Liver (tissue), 9 donors: ENCODE data around the gene GTSE1. TPM values are rescaled to one million over a fixed set of nuclear protein-coding genes. Genes with fewer than 3 reads are reported as not detected.

Source experiments
- DNase-seq: peaks from one replicate; pipeline ENCODE4 v3.0.0-alpha.2; 2017; ENCODE audit warnings: low spot score
- H3K27ac ChIP-seq, 2 donors: one replicate each; pipeline ENCODE4 v1.7.0; 2013; ENCODE audit warnings: inconsistent platforms in 2 of 2, low read length in 2 of 2, control low read depth in 1 of 2, low read depth in 1 of 2, mild to moderate bottlenecking in 1 of 2
- H3K27me3 ChIP-seq, 4 donors: one replicate each; pipeline versions ENCODE4 v1.6.1 to v1.7.0; 2013; ENCODE audit warnings: low read length in 3 of 4, inconsistent platforms in 1 of 4, mild to moderate bottlenecking in 1 of 4, moderate library complexity in 1 of 4; ENCODE audit not compliant: control insufficient read depth in 4 of 4, insufficient read depth in 4 of 4
- H3K36me3 ChIP-seq, 4 donors: one replicate each; pipeline versions ENCODE4 v1.6.1 to v1.7.0; 2013; ENCODE audit warnings: low read length in 3 of 4, mild to moderate bottlenecking in 3 of 4, low read depth in 1 of 4, moderate library complexity in 1 of 4; ENCODE audit not compliant: control insufficient read depth in 4 of 4, insufficient read depth in 3 of 4
- H3K4me1 ChIP-seq, 4 donors: one replicate each; pipeline versions ENCODE4 v1.6.1 to v1.7.0; 2013; ENCODE audit warnings: low read length in 3 of 4, mild to moderate bottlenecking in 3 of 4, moderate library complexity in 1 of 4; ENCODE audit not compliant: control insufficient read depth in 4 of 4, insufficient read depth in 4 of 4
- H3K4me3 ChIP-seq, 3 donors: one replicate each; pipeline versions ENCODE4 v1.6.1 to v1.7.0; 2013; ENCODE audit warnings: low read length in 3 of 3, control low read depth in 1 of 3, low read depth in 1 of 3, mild to moderate bottlenecking in 1 of 3
- H3K9ac ChIP-seq, 2 donors: one replicate each; pipeline ENCODE4 v1.7.0; 2013; ENCODE audit warnings: low read length in 2 of 2, mild to moderate bottlenecking in 2 of 2, moderate library complexity in 2 of 2, control low read depth in 1 of 2, low read depth in 1 of 2
- H3K9me3 ChIP-seq, 4 donors: one replicate each; pipeline versions ENCODE4 v1.6.1 to v1.7.0; 2013; ENCODE audit warnings: low read length in 3 of 4; ENCODE audit not compliant: control insufficient read depth in 4 of 4
- FOXA1 ChIP-seq: IDR thresholded peaks from 2 replicates; pipeline ENCODE4 v1.6.1; 2016; ENCODE audit warnings: antibody characterized with exemption
- FOXA2 ChIP-seq: IDR thresholded peaks from 2 replicates; pipeline ENCODE4 v1.6.1; 2016; ENCODE audit warnings: antibody characterized with exemption
- GABPA ChIP-seq, 2 donors: IDR thresholded peaks in 1 of 2; conservative IDR thresholded peaks in 1 of 2; 2 replicates each; pipeline ENCODE4 v1.6.1; 2016; ENCODE audit warnings: antibody characterized with exemption in 2 of 2, mild to moderate bottlenecking in 1 of 2, moderate library complexity in 1 of 2
- HNF4A ChIP-seq, 2 donors: conservative IDR thresholded peaks; 2 replicates each; pipeline ENCODE4 v1.6.1; 2016; ENCODE audit warnings: antibody characterized with exemption in 2 of 2, mild to moderate bottlenecking in 2 of 2
- JUND ChIP-seq, 2 donors: IDR thresholded peaks; 2 replicates each; pipeline ENCODE4 v1.6.1; 2016; ENCODE audit warnings: antibody characterized with exemption in 2 of 2
- NR2F2 ChIP-seq: IDR thresholded peaks from 2 replicates; pipeline ENCODE4 v1.6.1; 2016; ENCODE audit warnings: antibody characterized with exemption
- RAD21 ChIP-seq, 2 donors: IDR thresholded peaks; 2 replicates each; pipeline ENCODE4 v1.6.1; 2016; ENCODE audit warnings: antibody characterized with exemption in 2 of 2, mild to moderate bottlenecking in 2 of 2
- RXRA ChIP-seq, 2 donors: IDR thresholded peaks; 2 replicates each; pipeline ENCODE4 v1.6.1; 2017 to 2018; ENCODE audit warnings: antibody characterized with exemption in 2 of 2, mild to moderate bottlenecking in 1 of 2
- SP1 ChIP-seq: IDR thresholded peaks from 2 replicates; pipeline ENCODE4 v1.6.1; 2018; ENCODE audit warnings: antibody characterized with exemption, mild to moderate bottlenecking
- TAF1 ChIP-seq: conservative IDR thresholded peaks from 2 replicates; pipeline ENCODE4 v1.6.1; 2016; ENCODE audit warnings: antibody characterized with exemption, mild to moderate bottlenecking
- YY1 ChIP-seq: IDR thresholded peaks from 2 replicates; pipeline ENCODE4 v1.6.1; 2016; ENCODE audit warnings: antibody characterized with exemption, mild to moderate bottlenecking
- WGBS: extraction: QIAGEN DNeasy Blood & Tissue Kit; methylation state at CpG from one replicate; pipeline ENCODE4 v1.1.7; 2013; 5-methylcytosine and 5-hydroxymethylcytosine counted together
- polyA plus RNA-seq, 2 donors: library from polyadenylated mRNA; stranded (reverse) in 1 of 2; unstranded in 1 of 2; fragments of 200-250 nt in 1 of 2; fragments of >200 nt in 1 of 2; fragmentation: Nextera tagmentation in 1 of 2; extraction: Ambion mirVana in 1 of 2; gene quantifications; one replicate each; pipeline versions ENCODE4 v1.2.1 to v1.2.3, GENCODE V29; 2013 to 2015
- total RNA-seq, 2 donors: library from RNA; depleted of rRNA; stranded (reverse); fragments of >200 nt; gene quantifications; one replicate each; pipeline ENCODE4 v1.2.3, GENCODE V29; 2014
- TF ChIP-seq, protein P1 (sequence below): IDR thresholded peaks from 2 replicates; pipeline ENCODE4 v1.6.1; 2016; ENCODE audit warnings: antibody characterized with exemption, mild to moderate bottlenecking
- TF ChIP-seq, protein P2 (sequence below): IDR thresholded peaks from 2 replicates; pipeline ENCODE4 v1.6.1; 2016; ENCODE audit warnings: antibody characterized with exemption
- TF ChIP-seq, protein P3 (sequence below): fragments of 150-350 bp; IDR thresholded peaks from 2 replicates; pipeline ENCODE4 v1.5.1; 2017; ENCODE audit warnings: improper control_type of control experiment, low read depth, low read length; ENCODE audit not compliant: missing input control
- TF ChIP-seq, protein P4 (sequence below): IDR thresholded peaks from 2 replicates; pipeline ENCODE4 v1.6.1; 2016; ENCODE audit warnings: antibody characterized with exemption
- donor health status: healthy.
- donor health status: healthy.
- donor health status: healthy.
- donor health status: healthy.
- donor health status: healthy.

GTSE1 gene
- total and polyA plus RNA-seq, 4 donors: 0.17 to 13.9 (median 0.85) TPM

DNA sequence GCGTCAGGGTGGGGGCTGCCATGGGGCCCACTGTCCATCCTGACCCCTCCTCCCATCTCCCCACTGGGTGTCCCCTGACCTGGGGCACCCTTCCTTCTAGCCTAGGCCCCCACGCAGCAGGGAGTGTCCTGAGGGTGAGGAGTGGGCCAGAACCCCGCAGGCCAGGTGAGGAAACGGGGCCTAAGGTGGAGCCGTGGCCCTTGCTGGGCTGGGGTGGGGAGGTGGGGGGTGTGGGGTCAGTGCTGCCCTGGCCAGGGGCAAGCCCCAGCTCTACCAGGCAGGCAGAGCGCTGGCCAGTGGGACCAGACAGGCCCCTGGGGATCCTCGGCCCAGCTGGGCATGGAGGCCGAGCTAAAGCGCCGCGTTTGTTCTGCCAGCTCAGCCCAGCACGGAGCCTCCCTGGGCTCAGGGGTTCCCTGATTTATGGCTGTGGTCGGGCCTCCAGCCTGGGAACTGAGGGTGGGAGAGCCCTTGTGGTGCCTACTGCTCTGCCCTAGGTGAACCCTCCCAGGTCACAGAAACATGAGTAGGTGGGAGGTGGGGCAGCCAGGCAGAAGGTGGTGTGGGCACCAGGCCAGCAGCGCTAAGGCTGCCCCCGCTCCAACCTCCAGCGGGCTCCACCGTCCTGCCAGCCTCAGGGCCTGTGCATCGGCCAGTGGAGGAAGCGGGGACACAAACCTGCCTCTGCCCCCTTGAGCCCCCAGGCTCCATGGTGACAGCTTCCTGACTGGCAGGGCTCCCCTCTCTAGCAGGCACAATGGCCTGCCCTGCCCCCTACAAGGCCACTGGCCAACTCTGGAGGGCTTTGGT is 61.2 kb downstream of the GTSE1 start:
- WGBS: 90% methylated on average over 19 of the region's 19 CpGs
- H3K27me3 ChIP-seq: no peaks in the 10 kb centered on the region
- TF ChIP-seq RAD21 (IDR thresholded peaks at IDR 0.05): no peak
- no peak for TF ChIP-seq SP1
- TF ChIP-seq, protein P1, sequence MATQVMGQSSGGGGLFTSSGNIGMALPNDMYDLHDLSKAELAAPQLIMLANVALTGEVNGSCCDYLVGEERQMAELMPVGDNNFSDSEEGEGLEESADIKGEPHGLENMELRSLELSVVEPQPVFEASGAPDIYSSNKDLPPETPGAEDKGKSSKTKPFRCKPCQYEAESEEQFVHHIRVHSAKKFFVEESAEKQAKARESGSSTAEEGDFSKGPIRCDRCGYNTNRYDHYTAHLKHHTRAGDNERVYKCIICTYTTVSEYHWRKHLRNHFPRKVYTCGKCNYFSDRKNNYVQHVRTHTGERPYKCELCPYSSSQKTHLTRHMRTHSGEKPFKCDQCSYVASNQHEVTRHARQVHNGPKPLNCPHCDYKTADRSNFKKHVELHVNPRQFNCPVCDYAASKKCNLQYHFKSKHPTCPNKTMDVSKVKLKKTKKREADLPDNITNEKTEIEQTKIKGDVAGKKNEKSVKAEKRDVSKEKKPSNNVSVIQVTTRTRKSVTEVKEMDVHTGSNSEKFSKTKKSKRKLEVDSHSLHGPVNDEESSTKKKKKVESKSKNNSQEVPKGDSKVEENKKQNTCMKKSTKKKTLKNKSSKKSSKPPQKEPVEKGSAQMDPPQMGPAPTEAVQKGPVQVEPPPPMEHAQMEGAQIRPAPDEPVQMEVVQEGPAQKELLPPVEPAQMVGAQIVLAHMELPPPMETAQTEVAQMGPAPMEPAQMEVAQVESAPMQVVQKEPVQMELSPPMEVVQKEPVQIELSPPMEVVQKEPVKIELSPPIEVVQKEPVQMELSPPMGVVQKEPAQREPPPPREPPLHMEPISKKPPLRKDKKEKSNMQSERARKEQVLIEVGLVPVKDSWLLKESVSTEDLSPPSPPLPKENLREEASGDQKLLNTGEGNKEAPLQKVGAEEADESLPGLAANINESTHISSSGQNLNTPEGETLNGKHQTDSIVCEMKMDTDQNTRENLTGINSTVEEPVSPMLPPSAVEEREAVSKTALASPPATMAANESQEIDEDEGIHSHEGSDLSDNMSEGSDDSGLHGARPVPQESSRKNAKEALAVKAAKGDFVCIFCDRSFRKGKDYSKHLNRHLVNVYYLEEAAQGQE: no peak
- H3K36me3 ChIP-seq: peaks cover 7 to 35% (median 21%) of the 10 kb centered on the region in 4 donors
- no peak overlapping the region for H3K4me3 ChIP-seq
- no peaks in the 10 kb centered on the region for H3K9me3 ChIP-seq
- peaks cover 0 to 12% (median 8%) of the 10 kb centered on the region in 4 donors for H3K4me1 ChIP-seq
- H3K27ac ChIP-seq: no peak overlapping the region
- no peak for DNase-seq
- no peak overlapping the region for H3K9ac ChIP-seq

DNA sequence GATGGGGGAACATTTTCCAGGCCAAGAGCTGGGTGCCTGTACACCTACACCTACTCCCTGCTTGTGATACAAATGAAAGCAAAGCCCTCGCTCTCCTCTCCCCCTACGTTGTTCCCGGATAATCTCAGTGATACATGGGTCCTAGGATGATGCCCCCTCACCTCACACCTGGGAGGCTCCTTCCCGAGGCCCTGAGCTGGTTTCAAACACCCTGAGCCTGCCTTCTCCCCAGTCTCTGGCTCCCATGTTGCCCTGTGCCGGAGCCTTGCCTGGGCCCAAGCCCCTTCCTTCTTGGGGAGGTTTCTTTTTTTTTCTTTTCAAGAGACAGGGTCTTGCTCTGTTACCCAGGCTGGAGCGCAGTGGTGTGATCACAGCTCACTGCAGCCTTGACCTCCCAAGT is 62.1 kb downstream of the GTSE1 start:
- H3K36me3 ChIP-seq: peaks cover 2 to 27% (median 14%) of the 10 kb centered on the region in 4 donors
- H3K9me3 ChIP-seq: no peaks in the 10 kb centered on the region
- no peak for DNase-seq
- H3K27me3 ChIP-seq: no peaks in the 10 kb centered on the region
- no peak overlapping the region for H3K27ac ChIP-seq
- no peak overlapping the region for H3K9ac ChIP-seq
- H3K4me1 ChIP-seq: peaks cover 0 to 14% (median 11%) of the 10 kb centered on the region in 4 donors
- TF ChIP-seq, protein P2, sequence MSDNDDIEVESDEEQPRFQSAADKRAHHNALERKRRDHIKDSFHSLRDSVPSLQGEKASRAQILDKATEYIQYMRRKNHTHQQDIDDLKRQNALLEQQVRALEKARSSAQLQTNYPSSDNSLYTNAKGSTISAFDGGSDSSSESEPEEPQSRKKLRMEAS: no peak
- no peak for TF ChIP-seq NR2F2
- 97% methylated on average over 6 of the region's 6 CpGs for WGBS
- no peak overlapping the region for H3K4me3 ChIP-seq

DNA sequence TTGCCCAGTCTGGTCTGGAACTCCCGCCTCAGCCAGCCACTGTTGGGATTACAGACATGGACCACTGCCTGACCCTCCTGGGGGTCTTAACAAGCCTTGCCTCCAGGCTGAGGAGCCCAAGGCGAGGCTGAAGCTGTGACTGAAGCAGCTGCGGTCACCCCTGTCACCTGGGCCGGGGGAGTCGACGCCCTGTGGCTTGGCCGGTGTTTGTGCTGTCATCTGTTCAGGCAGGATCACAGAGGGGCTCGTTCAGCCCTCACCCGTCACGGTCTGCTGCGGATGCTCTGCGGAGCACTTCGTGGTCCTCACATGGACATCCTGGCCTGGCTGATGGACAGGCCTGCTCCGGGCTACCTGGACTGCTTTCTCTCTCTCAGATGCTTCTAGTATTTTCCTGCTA is 62.7 kb downstream of the GTSE1 start:
- peaks cover 0 to 22% (median 12%) of the 10 kb centered on the region in 4 donors for H3K36me3 ChIP-seq
- peaks cover 0 to 14% (median 11%) of the 10 kb centered on the region in 4 donors for H3K4me1 ChIP-seq
- no peaks in the 10 kb centered on the region for H3K9me3 ChIP-seq
- no peak for TF ChIP-seq TAF1
- TF ChIP-seq, protein P3, sequence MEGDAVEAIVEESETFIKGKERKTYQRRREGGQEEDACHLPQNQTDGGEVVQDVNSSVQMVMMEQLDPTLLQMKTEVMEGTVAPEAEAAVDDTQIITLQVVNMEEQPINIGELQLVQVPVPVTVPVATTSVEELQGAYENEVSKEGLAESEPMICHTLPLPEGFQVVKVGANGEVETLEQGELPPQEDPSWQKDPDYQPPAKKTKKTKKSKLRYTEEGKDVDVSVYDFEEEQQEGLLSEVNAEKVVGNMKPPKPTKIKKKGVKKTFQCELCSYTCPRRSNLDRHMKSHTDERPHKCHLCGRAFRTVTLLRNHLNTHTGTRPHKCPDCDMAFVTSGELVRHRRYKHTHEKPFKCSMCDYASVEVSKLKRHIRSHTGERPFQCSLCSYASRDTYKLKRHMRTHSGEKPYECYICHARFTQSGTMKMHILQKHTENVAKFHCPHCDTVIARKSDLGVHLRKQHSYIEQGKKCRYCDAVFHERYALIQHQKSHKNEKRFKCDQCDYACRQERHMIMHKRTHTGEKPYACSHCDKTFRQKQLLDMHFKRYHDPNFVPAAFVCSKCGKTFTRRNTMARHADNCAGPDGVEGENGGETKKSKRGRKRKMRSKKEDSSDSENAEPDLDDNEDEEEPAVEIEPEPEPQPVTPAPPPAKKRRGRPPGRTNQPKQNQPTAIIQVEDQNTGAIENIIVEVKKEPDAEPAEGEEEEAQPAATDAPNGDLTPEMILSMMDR: no peak
- no peak for TF ChIP-seq FOXA1
- TF ChIP-seq, protein P4, sequence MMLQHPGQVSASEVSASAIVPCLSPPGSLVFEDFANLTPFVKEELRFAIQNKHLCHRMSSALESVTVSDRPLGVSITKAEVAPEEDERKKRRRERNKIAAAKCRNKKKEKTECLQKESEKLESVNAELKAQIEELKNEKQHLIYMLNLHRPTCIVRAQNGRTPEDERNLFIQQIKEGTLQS: no peak
- TF ChIP-seq GABPA (IDR thresholded peaks at IDR 0.05 in 1 of 2, conservative IDR thresholded peaks at IDR 0.05 in 1 of 2): no peak
- no peak for TF ChIP-seq RXRA (IDR thresholded peaks at IDR 0.05)
- no peak for TF ChIP-seq YY1
- no peak for TF ChIP-seq RAD21 (IDR thresholded peaks at IDR 0.05)
- no peak for TF ChIP-seq JUND (IDR thresholded peaks at IDR 0.05)
- no peak for TF ChIP-seq HNF4A (conservative IDR thresholded peaks at IDR 0.05)
- TF ChIP-seq, protein P1: no peak
- no peak for TF ChIP-seq SP1
- TF ChIP-seq FOXA2: no peak
- TF ChIP-seq, protein P2: no peak
- H3K27ac ChIP-seq: no peak overlapping the region
- no peak overlapping the region for H3K9ac ChIP-seq
- no peak overlapping the region for H3K4me3 ChIP-seq
- 92% methylated on average over 14 of the region's 14 CpGs for WGBS
- no peak for DNase-seq
- H3K27me3 ChIP-seq: no peaks in the 10 kb centered on the region
